K562 (cell line): Measurements from ENCODE around the gene TARBP1. TPM values are rescaled to one million over a fixed set of nuclear protein-coding genes. Genes with fewer than 3 reads are reported as not detected.

Experiments used
- ARID3A ChIP-seq: IDR thresholded peaks from 2 replicates; pipeline ENCODE4 v1.6.1; 2012; ENCODE audit warnings: low read depth, low read length, improper control_type of control experiment, borderline replicate concordance
- CBFB ChIP-seq: sonication (generic); formaldehyde crosslinking; IDR thresholded peaks from 2 replicates; pipeline ENCODE4 v1.4.0; 2020; ENCODE audit warnings: mild to moderate bottlenecking, missing genetic modification reagents
- CREM ChIP-seq: IDR thresholded peaks from 2 replicates; pipeline ENCODE4 v1.6.1; 2014; ENCODE audit warnings: antibody characterized with exemption, low read depth
- ID3 ChIP-seq, 2 experiments: fragments of 250-450 bp in 1 of 2; fragments of 450-650 bp in 1 of 2; sonication (Bioruptor Pico) in 1 of 2; IDR thresholded peaks; 2 replicates each; pipeline versions ENCODE4 v1.6.1 to v1.8.0; 2016 to 2021; ENCODE audit warnings: mild to moderate bottlenecking in 2 of 2, moderate library complexity in 2 of 2, missing compliant biosample characterization in 1 of 2, missing genetic modification characterization in 1 of 2
- MCM3 ChIP-seq: fragments of 450-650 bp; IDR thresholded peaks from 2 replicates; pipeline ENCODE4 v1.6.1; 2016
- RBFOX2 ChIP-seq: fragments of 200-400 bp; formaldehyde crosslinking; IDR thresholded peaks from 2 replicates; pipeline ENCODE4 v1.6.1; 2017; ENCODE audit warnings: low read depth, mild to moderate bottlenecking, low read length, moderate library complexity
- RBM25 ChIP-seq: fragments of 200-400 bp; formaldehyde crosslinking; IDR thresholded peaks from 2 replicates; pipeline ENCODE4 v1.6.1; 2018; ENCODE audit warnings: low read length, low read depth, moderate library complexity; ENCODE audit not compliant: severe bottlenecking
- SMARCB1 ChIP-seq: IDR thresholded peaks from 2 replicates; pipeline ENCODE4 v1.6.1; 2011; ENCODE audit warnings: improper control_type of control experiment, low read depth; ENCODE audit not compliant: insufficient read length
- ZFP1 ChIP-seq: fragments of 450-650 bp; formaldehyde crosslinking; IDR thresholded peaks from 2 replicates; pipeline ENCODE4 v1.4.0; 2020; ENCODE audit warnings: mild to moderate bottlenecking, mixed read lengths
- ZFP36 ChIP-seq: fragments of 150-350 bp; IDR thresholded peaks from 2 replicates; pipeline ENCODE4 v1.6.1; 2018; ENCODE audit warnings: low read length, low read depth; ENCODE audit not compliant: partially characterized antibody
- ZNF398 ChIP-seq: fragments of 250-450 bp; sonication (Bioruptor Pico); IDR thresholded peaks from 2 replicates; pipeline ENCODE4 v1.8.0; 2021; ENCODE audit warnings: moderate library complexity, mild to moderate bottlenecking, inconsistent platforms
- ZNF717 ChIP-seq: fragments of 250-450 bp; sonication (Bioruptor Pico); IDR thresholded peaks from 2 replicates; pipeline ENCODE4 v1.5.0; 2021
- ZNF79 ChIP-seq: fragments of 250-450 bp; sonication (Bioruptor Pico); IDR thresholded peaks from 2 replicates; pipeline ENCODE4 v1.4.0; 2020; ENCODE audit warnings: low read depth, mild to moderate bottlenecking, moderate library complexity
- ZNF830 ChIP-seq: fragments of 250-450 bp; sonication (Bioruptor Pico); IDR thresholded peaks from 2 replicates; pipeline ENCODE4 v1.5.0; 2021; ENCODE audit warnings: mild to moderate bottlenecking
- polyA plus RNA-seq, 8 experiments: library from polyadenylated mRNA; depleted of rRNA in 4 of 8; stranded (reverse) in 5 of 8; unstranded in 3 of 8; fragments of >200 nt; fragmentation: Nextera tagmentation in 2 of 8; fragmentation: Illumina TruSeq in 1 of 8; extraction: Ambion mirVana in 2 of 8; extraction: Trizol in 1 of 8; gene quantifications; 2 replicates each; pipeline versions ENCODE4 v1.2.1 to v1.2.3, GENCODE V29; 2011 to 2014; ENCODE audit warnings: inconsistent platforms in 1 of 8, missing spikeins in 1 of 8
- total RNA-seq, 7 experiments: library from RNA; depleted of rRNA in 6 of 7; stranded (reverse); fragments of >200 nt in 6 of 7; fragmentation: Illumina TruSeq in 2 of 7; extraction: Trizol in 2 of 7; gene quantifications; 2 replicates each; pipeline versions ENCODE4 v1.2.1 to v1.2.3, GENCODE V29; 2011 to 2021; ENCODE audit warnings: low replicate concordance in 1 of 7
- TF ChIP-seq, protein P1 (sequence below): fragments of 250-450 bp; sonication (Bioruptor Pico); IDR thresholded peaks from 2 replicates; pipeline ENCODE4 v1.9.0; 2021; ENCODE audit warnings: mild to moderate bottlenecking

Gene TARBP1
- total and polyA plus RNA-seq, 9 of the 15 experiments (the other 6 are each of a cell fraction or from before 2014, with no cell fraction given) = 8.8 to 48.0 (median 22.9) TPM

DNA sequence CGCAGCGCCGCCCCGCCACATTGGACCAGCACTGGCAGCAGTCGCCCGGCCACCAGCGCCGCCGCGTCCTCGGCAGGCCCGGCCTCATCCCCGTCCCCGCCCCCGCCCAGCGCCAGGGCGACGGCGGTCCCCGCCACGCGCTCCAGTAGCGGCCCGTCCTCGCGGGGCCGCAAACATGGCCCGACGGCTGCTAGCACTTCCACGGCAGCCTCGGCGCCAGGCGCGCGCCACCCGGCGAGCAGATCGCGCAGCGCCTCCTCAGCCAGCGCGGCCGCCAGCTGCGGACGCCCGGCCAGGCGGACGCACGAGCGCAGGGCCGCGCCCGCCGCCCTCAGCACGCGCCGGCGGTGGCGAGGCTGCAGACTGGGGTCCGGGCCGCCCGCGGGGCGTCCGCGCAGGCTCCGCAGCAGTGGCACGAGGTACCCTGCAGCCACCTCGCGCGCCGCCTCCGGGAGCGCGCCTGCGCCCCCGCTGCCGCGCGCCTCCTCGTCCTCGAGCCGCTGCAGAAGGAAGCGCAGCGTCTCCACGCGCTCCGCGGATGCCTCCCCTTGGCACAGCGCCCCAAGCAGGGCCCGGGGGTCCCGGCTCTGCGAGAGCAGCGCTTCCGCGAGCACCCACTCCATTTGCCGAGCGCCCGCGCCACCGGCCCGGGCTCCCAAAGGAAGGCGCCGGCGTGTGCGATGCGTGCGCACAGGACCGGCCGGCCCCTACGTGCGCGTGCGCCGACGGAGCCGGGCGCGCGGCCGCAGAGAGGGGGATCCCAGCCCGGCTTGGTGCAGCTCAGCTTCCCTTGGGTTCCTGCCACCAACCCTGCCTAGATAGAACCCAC, at the start of gene TARBP1 (continued):
- TF ChIP-seq, protein P1, sequence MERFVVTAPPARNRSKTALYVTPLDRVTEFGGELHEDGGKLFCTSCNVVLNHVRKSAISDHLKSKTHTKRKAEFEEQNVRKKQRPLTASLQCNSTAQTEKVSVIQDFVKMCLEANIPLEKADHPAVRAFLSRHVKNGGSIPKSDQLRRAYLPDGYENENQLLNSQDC (CRISPR knock-in tag) = 0 out of 2 replicates have a peak, but pooled peaks have one; percentile 65
- TF ChIP-seq ID3 (CRISPR knock-in tag; IDR thresholded peaks at IDR 0.05) = no peak
- peak; percentile 81; the same call in 1 of the 2 replicates for TF ChIP-seq ID3 (tag; IDR thresholded peaks at IDR 0.05)
- no peak for TF ChIP-seq SMARCB1
- TF ChIP-seq ZNF717 (CRISPR knock-in tag) = no peak
- TF ChIP-seq ARID3A = no peak
- TF ChIP-seq RBFOX2 = peak; percentile 87
- peak; percentile 11; the same call in 1 of the 2 replicates for TF ChIP-seq CREM
- no peak for TF ChIP-seq ZFP1
- no peak for TF ChIP-seq CBFB (CRISPR knock-in tag)
- TF ChIP-seq ZNF398 (CRISPR knock-in tag) = no peak
- TF ChIP-seq ZFP36 = no peak
- peak; percentile 65; the same call in 1 of the 2 replicates for TF ChIP-seq ZNF830 (CRISPR knock-in tag)
- TF ChIP-seq MCM3 = no peak
- TF ChIP-seq ZNF79 (CRISPR knock-in tag) = no peak
- no peak for TF ChIP-seq RBM25
